H1 (cell line): ENCODE results near the gene HOOK1. TPM values are rescaled to one million over a fixed set of nuclear protein-coding genes. Genes with fewer than 3 reads are reported as not detected.

Source experiments
- CTCF ChIA-PET: fragments of 300-600 bp; sonication (Branson Sonifier 250); formaldehyde crosslinking; loops from one replicate; lab custom pipeline; 2021; ENCODE audit not compliant: partially characterized antibody; lab: Charles Lee
- POLR2A ChIA-PET: fragments of 300-600 bp; sonication (Branson Sonifier 250); formaldehyde crosslinking; loops from one replicate; lab custom pipeline; 2021; ENCODE audit warnings: inconsistent platforms; ENCODE audit not compliant: partially characterized antibody; lab: Charles Lee
- DNase-seq, 2 experiments: peaks; one replicate each; pipeline versions ENCODE4 v3.0.0 to v3.0.0-alpha.2; 2010 to 2022; ENCODE audit warnings: low spot score in 2 of 2, low read depth in 1 of 2, mixed read lengths in 1 of 2
- FAIRE-seq: peaks from 2 replicates; lab custom pipeline; 2011; peaks lifted over from hg19 to GRCh38; lab: Jason Lieb, UNC
- H2AFZ ChIP-seq: 2 replicates; pipeline ENCODE4 v1.8.1; 2012; ENCODE audit warnings: low read length, inconsistent platforms
- H2AK5ac ChIP-seq: 2 replicates; pipeline ENCODE4 v1.6.1; 2013; ENCODE audit warnings: low read depth, low read length
- H2BK120ac ChIP-seq: replicated peaks from 2 replicates; pipeline ENCODE3; 2013; ENCODE audit warnings: low read depth, low read length, inconsistent platforms
- H2BK12ac ChIP-seq: 2 replicates; pipeline ENCODE4 v1.6.1; 2013; ENCODE audit warnings: low read depth, low read length
- H2BK15ac ChIP-seq: 2 replicates; pipeline ENCODE4 v1.6.1; 2013; ENCODE audit warnings: low read length
- H2BK20ac ChIP-seq: 2 replicates; pipeline ENCODE4 v1.6.1; 2013; ENCODE audit warnings: low read length
- H2BK5ac ChIP-seq: 2 replicates; pipeline ENCODE4 v1.6.1; 2013; ENCODE audit warnings: low read depth, low read length
- H3K14ac ChIP-seq: 2 replicates; pipeline ENCODE4 v1.6.1; 2013; ENCODE audit warnings: inconsistent platforms; ENCODE audit not compliant: insufficient read length
- H3K18ac ChIP-seq: 2 replicates; pipeline ENCODE4 v1.6.1; 2013; ENCODE audit warnings: low read length; ENCODE audit errors: extremely low read depth
- H3K23ac ChIP-seq: 2 replicates; pipeline ENCODE4 v1.6.1; 2013; ENCODE audit warnings: inconsistent platforms; ENCODE audit not compliant: insufficient read length
- H3K23me2 ChIP-seq: 2 replicates; pipeline ENCODE4 v1.6.1; 2013; ENCODE audit warnings: low read depth, low read length
- H3K27ac ChIP-seq: 2 replicates; pipeline ENCODE4 v1.6.1; 2011; ENCODE audit warnings: low read depth, low read length, inconsistent platforms
- H3K27me3 ChIP-seq, 4 experiments: replicated peaks in 1 of 4; 1 replicate in 1 of 4; 2 replicates in 3 of 4; pipeline versions ENCODE4 v1.6.1 to v1.8.1; 2011 to 2013; ENCODE audit warnings: low read length in 3 of 4, mild to moderate bottlenecking in 3 of 4, inconsistent platforms in 2 of 4, mixed read lengths in 2 of 4, moderate library complexity in 1 of 4; ENCODE audit not compliant: control insufficient read depth in 3 of 4, insufficient read depth in 3 of 4; ENCODE audit errors: extremely low read depth in 1 of 4
- H3K36me3 ChIP-seq, 4 experiments: 2 replicates each; pipeline versions ENCODE4 v1.6.1 to v1.8.1; 2011 to 2013; ENCODE audit warnings: mild to moderate bottlenecking in 4 of 4, low read length in 3 of 4, moderate library complexity in 2 of 4, control low read depth in 1 of 4, inconsistent platforms in 1 of 4; ENCODE audit not compliant: insufficient read depth in 4 of 4, control insufficient read depth in 2 of 4
- H3K4ac ChIP-seq: replicated peaks from 2 replicates; pipeline ENCODE3; 2013; ENCODE audit warnings: low read length, low read depth, mixed read lengths, inconsistent platforms; ENCODE audit not compliant: insufficient read length
- H3K4me1 ChIP-seq, 4 experiments: replicated peaks in 1 of 4; 1 replicate in 1 of 4; 2 replicates in 3 of 4; pipeline versions ENCODE4 v1.6.1 to v1.8.1; 2011 to 2013; ENCODE audit warnings: low read length in 3 of 4, inconsistent platforms in 2 of 4, mixed read lengths in 1 of 4; ENCODE audit not compliant: insufficient read depth in 4 of 4, control insufficient read depth in 3 of 4
- H3K4me2 ChIP-seq, 2 experiments: 2 replicates each; pipeline versions ENCODE4 v1.6.1 to v1.8.1; 2011 to 2013; ENCODE audit warnings: low read depth in 2 of 2, low read length in 2 of 2, control low read depth in 1 of 2, inconsistent platforms in 1 of 2, mild to moderate bottlenecking in 1 of 2; ENCODE audit not compliant: insufficient read depth in 1 of 2
- H3K4me3 ChIP-seq, 4 experiments: fragments of 200-600, 300-600 bp in 1 of 4; sonication (generic), shearing (Covaris generic), sonication (Bioruptor Twin) in 1 of 4; 2 replicates each; pipeline versions ENCODE4 v1.5.1 to v1.8.1; 2011 to 2016; ENCODE audit warnings: low read length in 4 of 4, low read depth in 3 of 4, control low read depth in 2 of 4, inconsistent platforms in 2 of 4, mild to moderate bottlenecking in 2 of 4, mixed read lengths in 1 of 4, moderate library complexity in 1 of 4; ENCODE audit not compliant: insufficient read depth in 2 of 4; ENCODE audit errors: extremely low read depth in 1 of 4
- H3K56ac ChIP-seq: replicated peaks from 2 replicates; pipeline ENCODE3; 2013; ENCODE audit warnings: low read depth, mild to moderate bottlenecking, mixed read lengths, low read length, inconsistent platforms; ENCODE audit not compliant: insufficient read length
- H3K79me1 ChIP-seq: 2 replicates; pipeline ENCODE4 v1.6.1; 2013; ENCODE audit warnings: low read depth, low read length, control low read depth
- H3K79me2 ChIP-seq, 2 experiments: 2 replicates each; pipeline versions ENCODE4 v1.6.1 to v1.8.1; 2012 to 2013; ENCODE audit warnings: low read length in 2 of 2, mild to moderate bottlenecking in 2 of 2, inconsistent platforms in 1 of 2; ENCODE audit not compliant: insufficient read depth in 2 of 2, control insufficient read depth in 1 of 2
- H3K9ac ChIP-seq, 4 experiments: replicated peaks in 1 of 4; 1 replicate in 1 of 4; 2 replicates in 3 of 4; pipeline versions ENCODE4 v1.6.1 to v1.8.1; 2011 to 2013; ENCODE audit warnings: low read depth in 3 of 4, low read length in 3 of 4, control low read depth in 2 of 4, mild to moderate bottlenecking in 2 of 4, moderate library complexity in 2 of 4, inconsistent platforms in 1 of 4; ENCODE audit errors: extremely low read depth in 1 of 4
- H3K9me3 ChIP-seq, 2 experiments: 2 replicates each; pipeline versions ENCODE4 v1.6.1 to v1.8.1; 2012 to 2013; ENCODE audit warnings: mild to moderate bottlenecking in 2 of 2, moderate library complexity in 2 of 2, control low read depth in 1 of 2, inconsistent platforms in 1 of 2, low read depth in 1 of 2, low read length in 1 of 2, mixed read lengths in 1 of 2; ENCODE audit not compliant: insufficient read depth in 2 of 2
- H4K20me1 ChIP-seq, 2 experiments: replicated peaks in 1 of 2; 2 replicates each; pipeline versions ENCODE3 to v1.8.1; 2011 to 2013; ENCODE audit warnings: inconsistent platforms in 2 of 2, low read length in 2 of 2, mild to moderate bottlenecking in 1 of 2; ENCODE audit not compliant: insufficient read depth in 2 of 2, control insufficient read depth in 1 of 2
- H4K5ac ChIP-seq: 2 replicates; pipeline ENCODE4 v1.6.1; 2013; ENCODE audit warnings: low read length, low read depth, mixed read lengths, inconsistent platforms; ENCODE audit not compliant: insufficient read length
- H4K8ac ChIP-seq: 2 replicates; pipeline ENCODE4 v1.8.0; 2013; ENCODE audit warnings: mild to moderate bottlenecking, moderate library complexity, low read length, inconsistent platforms; ENCODE audit not compliant: insufficient read depth; ENCODE audit errors: extremely low read depth
- H4K91ac ChIP-seq: replicated peaks from 2 replicates; pipeline ENCODE3; 2013; ENCODE audit warnings: low read length, mixed read lengths, inconsistent platforms; ENCODE audit not compliant: insufficient read length
- BACH1 ChIP-seq: IDR thresholded peaks from 2 replicates; pipeline ENCODE4 v1.6.1; 2012; ENCODE audit warnings: low read length, improper control_type of control experiment
- BCL11A ChIP-seq, 2 experiments: IDR thresholded peaks; one replicate each; pipeline ENCODE4 v1.6.1; 2011; ENCODE audit warnings: low read depth in 2 of 2, low read length in 2 of 2, mild to moderate bottlenecking in 2 of 2
- CBX8 ChIP-seq: fragments of 300-800, 300-1000 bp; sonication (generic); IDR thresholded peaks from 2 replicates; pipeline ENCODE4 v1.7.1; 2016; ENCODE audit warnings: low read depth, low read length, borderline replicate concordance
- CREB1 ChIP-seq: IDR thresholded peaks from 2 replicates; pipeline ENCODE4 v1.6.1; 2012; ENCODE audit warnings: inconsistent platforms
- CTCF ChIP-seq, 3 experiments: IDR thresholded peaks; 1 replicate in 2 of 3; 2 replicates in 1 of 3; pipeline versions ENCODE4 v1.5.1 to v1.6.1; 2011; ENCODE audit warnings: low read length in 3 of 3, mild to moderate bottlenecking in 3 of 3, inconsistent platforms in 2 of 3, low read depth in 1 of 3, moderate library complexity in 1 of 3; ENCODE audit not compliant: insufficient read depth in 1 of 3; ENCODE audit errors: control extremely low read depth in 1 of 3
- EZH2 ChIP-seq: fragments of 200-600 bp; sonication (generic); IDR thresholded peaks from 2 replicates; pipeline ENCODE4 v1.7.1; 2012; ENCODE audit warnings: low read depth, mild to moderate bottlenecking, moderate library complexity, low read length, inconsistent platforms; ENCODE audit not compliant: severe bottlenecking
- RAD21 ChIP-seq, 2 experiments: IDR thresholded peaks in 1 of 2; conservative IDR thresholded peaks in 1 of 2; 2 replicates each; pipeline ENCODE4 v1.6.1; 2011; ENCODE audit warnings: low read depth in 2 of 2, low read length in 2 of 2, improper control_type of control experiment in 1 of 2, inconsistent platforms in 1 of 2, mild to moderate bottlenecking in 1 of 2, moderate library complexity in 1 of 2
- WGBS, 2 experiments: shearing (Covaris generic) in 1 of 2; methylation state at CpG; one replicate each; pipeline versions ENCODE4 v1.1.6 to v1.1.7; 2013 to 2015; ENCODE audit warnings: low lambda C conversion rate in 2 of 2, mixed read lengths in 2 of 2, inconsistent platforms in 1 of 2, low coverage in 1 of 2, missing lambda C conversion rate in 1 of 2; ENCODE audit not compliant: insufficient replicate concordance in 2 of 2, insufficient coverage in 1 of 2, insufficient read length in 1 of 2; ENCODE audit errors: extremely low coverage in 1 of 2, missing lambda C conversion rate in 1 of 2; 5-methylcytosine and 5-hydroxymethylcytosine counted together
- polyA plus RNA-seq, 7 experiments: library from polyadenylated mRNA; depleted of rRNA in 3 of 7; stranded (reverse) in 5 of 7; unstranded in 2 of 7; fragments of >200 nt in 5 of 7; fragments of 200-250 nt in 2 of 7; gene quantifications; 1 replicate in 5 of 7; 2 replicates in 1 of 7; 4 replicates in 1 of 7; pipeline versions ENCODE4 v1.2.1 to v1.2.3, GENCODE V29; 2011 to 2013; ENCODE audit warnings: missing spikeins in 2 of 7, mixed read lengths in 2 of 7
- total RNA-seq: library from RNA; stranded (reverse); fragmentation: NEBNext Ultra II Directional; extraction: Animal tissue kit (Norgen Biotek cat#: 25700); gene quantifications from 2 replicates; pipeline ENCODE4 v1.2.1, GENCODE V29; 2021

HOOK1 gene
- total and polyA plus RNA-seq, 2 of the 8 experiments (the other 6 are each of a cell fraction or from before 2014, with no cell fraction given): 5.6 to 34.5 TPM

GRCh38 chr1:59779949-59780348, 34.8 kb upstream of the HOOK1 start:
- no peak overlapping the region for H3K9ac ChIP-seq
- H4K20me1 ChIP-seq: no peaks in the 10 kb centered on the region
- no peak for TF ChIP-seq EZH2
- TF ChIP-seq RAD21 (IDR thresholded peaks at IDR 0.05 in 1 of 2, conservative IDR thresholded peaks at IDR 0.05 in 1 of 2; ENCODE audit: low read depth in 2 of 2, low read length in 2 of 2): peak in 1 of 2 experiments; percentile 29; a peak in 2 of 4 replicates
- no peak for TF ChIP-seq BACH1
- no peak for TF ChIP-seq BCL11A (IDR thresholded peaks at IDR 0.05; ENCODE audit: low read depth in 2 of 2, low read length in 2 of 2)
- TF ChIP-seq CBX8: no peak
- peak; percentile 7 to 59 (median 47); a peak in 3 of 4 replicates for TF ChIP-seq CTCF (IDR thresholded peaks at IDR 0.05; ENCODE audit: control extremely low read depth in 1 of 3, insufficient read depth in 1 of 3, low read depth in 1 of 3, low read length in 3 of 3)
- no peak for TF ChIP-seq CREB1
- no peak overlapping the region for H4K8ac ChIP-seq
- CTCF ChIA-PET: interaction anchor here (0.9 to 2.6 kb wide), 7 partner anchors 13 to 167 kb away, joined by 3 to 6 read pairs (median 3); no protein-coding TSS in a partner anchor
- no peak overlapping the region for H3K56ac ChIP-seq
- H2BK5ac ChIP-seq: no peak overlapping the region
- no peak overlapping the region for H4K91ac ChIP-seq
- WGBS, 2 experiments: 93% methylated on average over 2 of the region's 2 CpGs; no CpG with 5 or more reads in 1 of the 2 experiments
- H2AK5ac ChIP-seq: no peak overlapping the region
- H3K23ac ChIP-seq: no peak overlapping the region
- H4K5ac ChIP-seq: no peak overlapping the region
- no peak overlapping the region for H2AFZ ChIP-seq
- no peak overlapping the region for H2BK12ac ChIP-seq
- H3K18ac ChIP-seq: no peak overlapping the region
- H3K4me2 ChIP-seq: no peak overlapping the region
- no peaks in the 10 kb centered on the region for H3K4me1 ChIP-seq
- H3K9me3 ChIP-seq: no peaks in the 10 kb centered on the region
- FAIRE-seq (peak; percentile 36), DNase-seq (no peak)
- no peaks in the 10 kb centered on the region for H3K27me3 ChIP-seq
- H3K27ac ChIP-seq: no peak overlapping the region
- no peaks in the 10 kb centered on the region for H3K79me2 ChIP-seq
- no peak overlapping the region for H3K4me3 ChIP-seq
- no peaks in the 10 kb centered on the region for H3K79me1 ChIP-seq
- no peak overlapping the region for H3K4ac ChIP-seq
- POLR2A ChIA-PET: no interaction called here
- no peak overlapping the region for H2BK20ac ChIP-seq
- H2BK120ac ChIP-seq: no peak overlapping the region
- no peak overlapping the region for H3K14ac ChIP-seq
- H3K36me3 ChIP-seq: no peaks in the 10 kb centered on the region
- H2BK15ac ChIP-seq: no peak overlapping the region
- H3K23me2 ChIP-seq: no peaks in the 10 kb centered on the region
